Forelimb muscle (tissue), 1 donor: Measurements from ENCODE around the gene KIF14. TPM values are rescaled to one million over a fixed set of nuclear protein-coding genes. Genes with fewer than 3 reads are reported as not detected.
A peak's percentile ranks its signal among the peaks of the same experiment; 100 is the strongest.

Experiments used
- DNase-seq: peaks from one replicate; pipeline ENCODE4 v3.0.0-alpha.2; 2013; ENCODE audit warnings: low read depth
- polyA plus RNA-seq: library from polyadenylated mRNA; unstranded; fragments of 120-200 nt; gene quantifications from one replicate; pipeline ENCODE4 v1.2.1, GENCODE V29; 2013; ENCODE audit not compliant: insufficient read length

KIF14 gene
- 2.5 TPM for polyA plus RNA-seq

GRCh38 chr1:200620273-200621131 is at the start of gene KIF14:
Gene KIF14 (minus strand): TSS chr1:200620751. CDS start chr1:200618723, 2,028 bp downstream.
- DNase-seq, result peak; percentile 74

GRCh38 chr1:200669314-200670241 is 49.0 kb upstream of the KIF14 start, which contains the start of gene DDX59:
Gene DDX59 (minus strand): TSS chr1:200669907. CDS start chr1:200666740, 3,167 bp downstream.
- peak; percentile 88 for DNase-seq

- no peak for DNase-seq
Measured at GRCh38 chr1:200668514-200669313, 48.2 kb upstream of the KIF14 start.

- DNase-seq, result no peak
Measured at GRCh38 chr1:200666309-200666708, 45.8 kb upstream of the KIF14 start.

GRCh38 chr1:200665861-200666260 is 45.3 kb upstream of the KIF14 start:
- DNase-seq, result no peak

- no peak for DNase-seq
Measured at GRCh38 chr1:200660719-200661118, 40.2 kb upstream of the KIF14 start.

GRCh38 chr1:200659269-200659668 is 38.7 kb upstream of the KIF14 start:
- DNase-seq, result no peak

- DNase-seq, result no peak
Measured at GRCh38 chr1:200658037-200658818, 37.7 kb upstream of the KIF14 start.

GRCh38 chr1:200654660-200655059 is 34.1 kb upstream of the KIF14 start:
- DNase-seq, result no peak

- no peak for DNase-seq
Measured at GRCh38 chr1:200653022-200653462, 32.5 kb upstream of the KIF14 start.

GRCh38 chr1:200652378-200652777 is 31.8 kb upstream of the KIF14 start:
- DNase-seq, result no peak

GRCh38 chr1:200646515-200646914 is 26.0 kb upstream of the KIF14 start:
- DNase-seq, result no peak

- no peak for DNase-seq
Measured at GRCh38 chr1:200644021-200644420, 23.5 kb upstream of the KIF14 start.

- DNase-seq, result no peak
Measured at GRCh38 chr1:200642481-200642880, 21.9 kb upstream of the KIF14 start.

GRCh38 chr1:200640963-200641401 is 20.4 kb upstream of the KIF14 start:
- DNase-seq, result no peak

- no peak for DNase-seq
Measured at GRCh38 chr1:200640373-200640962, 19.9 kb upstream of the KIF14 start.

- DNase-seq, result no peak
Measured at GRCh38 chr1:200638073-200638472, 17.5 kb upstream of the KIF14 start.

GRCh38 chr1:200636681-200637080 is 16.1 kb upstream of the KIF14 start:
- DNase-seq, result no peak

GRCh38 chr1:200634261-200635122 is 13.9 kb upstream of the KIF14 start:
- no peak for DNase-seq
